Kidney (tissue), 14 donors: Measurements from ENCODE around the gene FZR1. TPM values are rescaled to one million over a fixed set of nuclear protein-coding genes. Genes with fewer than 3 reads are reported as not detected.
A peak's percentile ranks its signal among the peaks of the same experiment; 100 is the strongest.

Source experiments
- DNase-seq, 5 donors: peaks; one replicate each; pipeline ENCODE4 v3.0.0-alpha.2; 2013 to 2020
- FAIRE-seq: peaks from 2 replicates; lab custom pipeline; 2012; peaks lifted over from hg19 to GRCh38; lab: Jason Lieb, UNC
- H3K27ac ChIP-seq, 2 donors: one replicate each; pipeline ENCODE4 v1.7.0; 2013; ENCODE audit warnings: low read depth in 2 of 2, low read length in 2 of 2, inconsistent platforms in 1 of 2
- H3K27me3 ChIP-seq: one replicate; pipeline ENCODE4 v1.7.1; 2013; ENCODE audit warnings: low read length, inconsistent platforms; ENCODE audit not compliant: control insufficient read depth, insufficient read depth
- H3K36me3 ChIP-seq, 3 donors: one replicate each; pipeline versions ENCODE4 v1.7.0 to v1.7.1; 2013; ENCODE audit warnings: low read length in 3 of 3, control low read depth in 1 of 3, inconsistent platforms in 1 of 3; ENCODE audit not compliant: insufficient read depth in 3 of 3, control insufficient read depth in 2 of 3
- H3K4me1 ChIP-seq, 3 donors: one replicate each; pipeline versions ENCODE4 v1.7.0 to v1.7.1; 2013; ENCODE audit warnings: low read length in 3 of 3, inconsistent platforms in 1 of 3, low read depth in 1 of 3; ENCODE audit not compliant: control insufficient read depth in 2 of 3, insufficient read depth in 2 of 3
- H3K4me3 ChIP-seq, 3 donors: one replicate each; pipeline versions ENCODE4 v1.7.0 to v1.8.1; 2013; ENCODE audit warnings: low read length in 3 of 3, control low read depth in 1 of 3, inconsistent platforms in 1 of 3
- H3K9ac ChIP-seq, 3 donors: one replicate each; pipeline versions ENCODE4 v1.7.0 to v1.7.1; 2013; ENCODE audit warnings: low read length in 3 of 3, control low read depth in 1 of 3, inconsistent platforms in 1 of 3
- H3K9me3 ChIP-seq, 3 donors: one replicate each; pipeline versions ENCODE4 v1.7.0 to v1.7.1; 2013; ENCODE audit warnings: low read length in 3 of 3, control low read depth in 1 of 3, inconsistent platforms in 1 of 3; ENCODE audit not compliant: control insufficient read depth in 2 of 3, insufficient read depth in 1 of 3
- intact Hi-C: fragments of 100-400 bp; cut with DNase I; formaldehyde crosslinking; loops from one replicate; pipeline ENCODE4 v1.11.1; 2022
- polyA plus RNA-seq: library from polyadenylated mRNA; stranded (reverse); fragments of 350-450 nt; fragmentation: Illumina TruSeq; extraction: RNeasy Lipid Tissue Mini Kit (QIAGEN cat#74804); gene quantifications from one replicate; pipeline ENCODE4 v1.2.3, GENCODE V29; 2014; ENCODE audit warnings: low read depth, low replicate concordance; ENCODE audit not compliant: insufficient read depth
- total RNA-seq: library from RNA; stranded (reverse); fragmentation: NEBNext Ultra II Directional; extraction: Animal tissue kit (Norgen Biotek cat#: 25700); gene quantifications from one replicate; pipeline ENCODE4 v1.2.1, GENCODE V29; 2021
- TF ChIP-seq, protein P1 (sequence below): IDR thresholded peaks from 3 replicates; pipeline ENCODE4 v1.5.1; 2012; ENCODE audit warnings: mild to moderate bottlenecking, moderate library complexity, borderline replicate concordance; ENCODE audit not compliant: insufficient read depth; ENCODE audit errors: extremely low read depth
- donor health status: control.
- donor health status: control.
- donor health status: control.
- donor health status: control.
- donor health status: control.
- donor health status: DM: yes; HTN: yes; CAD: no.
- donor health status: Normal renal cell carcinoma (clear cell type).

FZR1 gene
- total and polyA plus RNA-seq, 2 donors from 2014 or later: 28.4 to 48.0 TPM

DNA sequence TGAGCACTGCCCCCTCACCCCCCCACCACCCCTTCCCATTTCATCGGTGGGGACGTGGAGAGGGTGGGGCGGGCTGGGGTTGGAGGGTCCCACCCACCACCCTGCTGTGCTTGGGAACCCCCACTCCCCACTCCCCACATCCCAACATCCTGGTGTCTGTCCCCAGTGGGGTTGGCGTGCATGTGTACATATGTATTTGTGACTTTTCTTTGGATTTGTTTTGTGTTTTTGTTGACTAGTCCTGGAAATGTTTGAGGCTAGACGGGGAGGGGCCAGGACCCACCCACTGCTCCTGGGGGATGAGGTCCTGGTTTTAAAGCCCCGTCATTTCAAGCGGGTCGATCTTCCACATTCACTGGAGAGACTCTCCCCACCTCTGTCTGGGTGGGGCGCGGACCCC lies 29.9 kb downstream of the FZR1 start:
- Histone ChIP-seq H3K9ac (no peak overlapping the region), H3K4me1 (no peaks in the 10 kb centered on the region), H3K27me3 (no peaks in the 10 kb centered on the region), H3K27ac (no peak overlapping the region), H3K36me3 (peaks cover 0 to 10% (median 9%) of the 10 kb centered on the region in 3 donors), H3K9me3 (no peaks in the 10 kb centered on the region), H3K4me3 (no peak overlapping the region)
- TF ChIP-seq, protein P1, sequence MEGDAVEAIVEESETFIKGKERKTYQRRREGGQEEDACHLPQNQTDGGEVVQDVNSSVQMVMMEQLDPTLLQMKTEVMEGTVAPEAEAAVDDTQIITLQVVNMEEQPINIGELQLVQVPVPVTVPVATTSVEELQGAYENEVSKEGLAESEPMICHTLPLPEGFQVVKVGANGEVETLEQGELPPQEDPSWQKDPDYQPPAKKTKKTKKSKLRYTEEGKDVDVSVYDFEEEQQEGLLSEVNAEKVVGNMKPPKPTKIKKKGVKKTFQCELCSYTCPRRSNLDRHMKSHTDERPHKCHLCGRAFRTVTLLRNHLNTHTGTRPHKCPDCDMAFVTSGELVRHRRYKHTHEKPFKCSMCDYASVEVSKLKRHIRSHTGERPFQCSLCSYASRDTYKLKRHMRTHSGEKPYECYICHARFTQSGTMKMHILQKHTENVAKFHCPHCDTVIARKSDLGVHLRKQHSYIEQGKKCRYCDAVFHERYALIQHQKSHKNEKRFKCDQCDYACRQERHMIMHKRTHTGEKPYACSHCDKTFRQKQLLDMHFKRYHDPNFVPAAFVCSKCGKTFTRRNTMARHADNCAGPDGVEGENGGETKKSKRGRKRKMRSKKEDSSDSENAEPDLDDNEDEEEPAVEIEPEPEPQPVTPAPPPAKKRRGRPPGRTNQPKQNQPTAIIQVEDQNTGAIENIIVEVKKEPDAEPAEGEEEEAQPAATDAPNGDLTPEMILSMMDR: no peak
- FAIRE-seq: no peak
- intact Hi-C loops: no loop called here
- DNase-seq: no peak

DNA sequence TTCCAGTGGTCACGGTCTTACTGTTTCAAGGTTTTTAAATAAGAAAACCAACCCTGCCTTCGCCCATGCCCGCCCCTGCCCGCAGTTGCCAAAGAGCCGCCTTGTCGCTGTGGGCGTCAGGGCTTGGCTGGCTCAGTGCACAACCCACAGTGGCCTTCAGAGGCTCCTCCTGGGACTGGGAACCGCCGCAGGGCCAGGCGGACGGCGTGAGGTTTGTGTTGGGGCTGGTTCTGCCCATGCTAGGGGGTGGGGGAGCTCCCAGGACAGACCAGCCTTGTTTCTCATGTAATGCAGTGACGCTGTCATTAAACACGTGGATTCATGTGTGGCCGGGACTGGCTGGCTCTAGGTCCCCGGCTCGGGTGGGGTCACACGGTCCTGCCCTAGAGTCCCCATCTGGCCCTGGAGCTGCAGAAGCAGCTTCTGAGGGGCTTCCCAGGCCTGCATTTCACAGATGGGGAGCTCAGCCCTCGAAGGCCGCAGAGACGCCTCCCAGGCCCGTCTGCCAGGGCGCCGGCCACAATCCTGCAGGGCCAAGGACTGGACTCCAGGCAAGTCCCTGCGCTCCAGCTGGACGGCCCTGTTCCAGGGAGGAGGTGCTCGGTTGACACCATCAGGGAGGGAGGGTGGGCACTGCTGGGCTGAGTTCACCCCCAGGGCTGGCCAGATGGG lies 30.5 kb downstream of the FZR1 start:
- no peaks in the 10 kb centered on the region for H3K4me1 ChIP-seq
- H3K9me3 ChIP-seq: no peaks in the 10 kb centered on the region
- no peak overlapping the region for H3K9ac ChIP-seq
- FAIRE-seq: no peak
- TF ChIP-seq, protein P1: no peak
- peak in 1 of 5 donors; percentile 74 for DNase-seq
- intact Hi-C loops: no loop called here
- H3K27ac ChIP-seq: no peak overlapping the region
- no peak overlapping the region for H3K4me3 ChIP-seq
- peaks cover 0 to 10% (median 6%) of the 10 kb centered on the region in 3 donors for H3K36me3 ChIP-seq
- no peaks in the 10 kb centered on the region for H3K27me3 ChIP-seq

DNA sequence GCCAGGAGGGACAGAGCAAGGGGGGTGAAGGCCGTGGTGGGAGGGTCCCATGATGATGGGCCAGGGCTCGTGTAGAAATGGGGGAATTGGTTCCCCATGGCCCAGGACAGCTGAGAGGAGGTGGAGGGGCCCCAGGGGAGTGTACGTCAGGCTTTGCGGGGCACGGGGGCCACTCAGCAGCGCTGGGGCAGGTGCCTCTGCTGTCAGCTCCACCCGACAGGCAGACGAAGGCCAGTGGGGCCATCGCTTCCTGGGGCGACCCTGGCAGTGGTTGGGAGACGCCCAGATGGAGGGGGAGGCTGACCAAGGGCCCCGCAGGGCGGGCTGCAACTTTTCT lies 31.0 kb downstream of the FZR1 start:
- H3K9ac ChIP-seq: no peak overlapping the region
- FAIRE-seq: no peak
- DNase-seq: no peak
- TF ChIP-seq, protein P1: no peak
- H3K36me3 ChIP-seq: peaks cover 0 to 10% (median 6%) of the 10 kb centered on the region in 3 donors
- intact Hi-C loops: no loop called here
- H3K27me3 ChIP-seq: no peaks in the 10 kb centered on the region
- H3K4me3 ChIP-seq: no peak overlapping the region
- no peaks in the 10 kb centered on the region for H3K4me1 ChIP-seq
- no peaks in the 10 kb centered on the region for H3K9me3 ChIP-seq
- H3K27ac ChIP-seq: no peak overlapping the region
